ENCODE data around the gene TNNT3.
"Not testable (repeated sequence)": the region's sequence is repeated elsewhere in the genome, so short reads cannot be mapped to it uniquely, and the experiment has no call there.

Gene TNNT3

DNA sequence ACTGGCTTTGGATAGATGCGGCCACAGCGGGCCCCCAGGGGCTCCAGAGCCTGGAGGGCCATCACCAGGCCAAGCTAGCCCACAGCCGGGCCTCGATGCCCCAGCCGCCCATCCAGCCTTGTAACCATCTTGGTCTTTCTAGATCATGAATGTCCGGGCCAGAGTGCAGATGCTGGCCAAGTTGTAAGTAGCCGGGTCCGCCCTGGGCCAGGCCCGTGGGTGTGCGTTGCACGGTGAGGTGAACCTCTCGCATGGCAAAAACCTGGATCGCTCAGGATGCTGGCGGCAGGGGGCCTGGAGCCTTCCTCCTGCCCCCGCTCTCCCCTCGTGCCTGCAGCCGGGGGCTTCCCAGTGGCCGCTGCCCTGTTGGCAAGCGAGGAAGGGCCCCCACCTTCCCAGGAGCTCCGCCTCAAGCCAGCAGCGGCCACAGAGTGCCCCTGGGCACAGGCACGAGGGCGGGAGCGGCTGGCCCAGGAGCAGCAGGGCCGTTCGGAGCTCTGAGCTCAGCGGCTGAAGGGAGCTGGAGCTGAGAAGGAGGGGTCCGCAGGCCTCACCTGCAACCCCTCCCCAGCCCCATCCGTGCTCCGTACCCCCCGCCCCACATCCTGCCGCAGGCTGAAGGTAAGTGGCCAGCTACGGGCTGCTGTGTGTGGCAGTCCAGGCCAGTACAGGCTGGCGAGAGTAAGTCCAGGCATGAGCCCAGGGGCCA lies 16.7 kb downstream of the TNNT3 start:
- DNase-seq = no peak

DNA sequence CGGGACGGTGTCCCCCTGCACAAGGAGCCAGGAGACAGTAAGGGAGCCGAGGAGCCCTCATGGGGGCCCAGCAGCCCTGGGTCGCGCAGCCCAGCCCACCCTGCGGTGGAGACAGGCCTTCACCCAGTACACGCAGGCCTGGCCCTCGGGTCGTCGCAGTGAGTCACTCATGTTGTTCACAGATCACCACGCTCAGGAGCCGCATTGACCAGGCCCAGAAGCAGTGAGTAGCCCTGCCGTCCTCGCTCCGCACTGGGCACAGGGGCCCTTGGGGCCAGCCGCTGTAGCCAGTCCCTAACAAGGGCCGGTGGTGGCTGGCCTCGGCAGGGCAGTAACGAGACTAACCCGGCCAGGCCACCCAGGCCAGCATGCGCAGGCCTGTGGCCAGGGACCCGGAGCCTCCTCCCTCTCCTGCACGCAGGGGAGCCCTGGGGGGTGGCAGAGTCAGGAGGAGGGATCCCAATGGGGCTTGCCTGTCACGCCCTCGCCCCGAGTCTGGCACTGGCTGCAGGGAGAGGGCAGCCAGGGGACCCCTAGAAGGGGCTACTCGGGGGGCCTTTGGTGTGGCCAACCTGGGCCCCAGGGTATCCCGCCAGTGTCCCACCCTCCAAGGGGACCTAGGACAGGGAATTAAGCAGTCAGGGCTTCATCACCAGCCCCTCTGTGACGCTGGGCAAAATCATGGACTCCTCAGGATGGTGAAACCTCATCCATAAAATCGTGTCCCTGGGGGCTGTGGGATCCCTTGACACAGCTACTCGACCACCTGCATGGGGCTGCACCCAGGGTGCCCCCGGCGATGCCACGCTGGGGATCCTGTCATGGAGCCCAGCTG lies 17.5 kb downstream of the TNNT3 start:
- DNase-seq = no peak

- DNase-seq = no peak
Measured at GRCh38 chr11:1937616-1938342, 18.3 kb downstream of the TNNT3 start.

GRCh38 chr11:1938343-1939005 lies 19.0 kb downstream of the TNNT3 start:
- DNase-seq = no peak

GRCh38 chr11:1939006-1939625 lies 19.6 kb downstream of the TNNT3 start:
- no peak for DNase-seq

DNA sequence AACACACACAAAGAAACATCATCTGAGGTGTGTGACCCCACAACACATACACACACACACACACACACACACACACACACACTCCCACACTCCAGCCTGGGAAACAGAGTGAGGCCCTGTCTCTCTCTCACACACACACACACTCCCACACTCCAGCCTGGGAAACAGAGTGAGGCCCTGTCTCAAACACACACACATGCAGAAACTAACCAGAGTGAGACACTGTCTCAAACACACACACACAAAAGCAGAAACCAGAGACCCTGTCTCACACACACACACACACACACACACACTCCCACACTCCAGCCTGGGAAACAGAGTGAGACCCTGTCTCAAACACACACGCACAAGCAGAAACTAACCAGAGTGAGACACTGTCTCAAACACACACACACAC lies 20.3 kb downstream of the TNNT3 start:
- DNase-seq = not testable (repeated sequence)

DNA sequence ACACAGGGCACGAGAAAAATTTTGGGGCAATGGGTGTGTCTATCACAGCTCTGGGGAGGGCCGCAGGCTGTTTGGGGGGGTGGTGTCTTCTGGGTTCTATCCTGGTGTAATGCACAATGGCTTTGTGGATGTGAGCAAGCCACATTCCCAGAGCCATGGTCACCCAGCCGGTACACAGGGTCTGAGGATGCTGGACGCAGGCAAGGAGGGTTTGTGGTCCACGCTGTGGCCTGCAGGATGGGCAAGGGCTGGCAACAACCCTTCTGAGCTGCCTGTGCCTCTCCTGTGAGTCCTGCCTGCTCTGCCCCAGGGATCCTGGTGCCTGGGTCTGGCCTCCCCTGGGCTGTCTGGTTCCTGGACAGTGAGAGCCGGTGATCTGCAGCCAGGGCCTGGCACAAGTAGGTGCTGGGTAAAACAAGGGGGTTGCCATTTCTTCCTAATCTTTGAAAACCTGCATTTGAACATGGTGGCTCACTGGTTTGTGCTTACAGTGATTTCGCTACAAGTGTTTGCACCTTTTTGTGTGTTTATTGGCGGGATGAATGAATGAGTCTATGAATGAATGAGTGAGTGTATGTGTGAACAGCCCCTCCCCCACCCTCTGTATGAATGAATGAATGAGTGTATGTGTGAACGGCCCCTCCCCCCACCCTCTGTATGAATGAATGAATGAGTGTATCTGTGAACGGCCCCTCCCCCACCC lies 23.2 kb downstream of the TNNT3 start:
- no peak for DNase-seq

GRCh38 chr11:1943576-1943975 lies 24.1 kb downstream of the TNNT3 start:
- no peak for DNase-seq

- no peak for DNase-seq
Measured at GRCh38 chr11:1943977-1944376, 24.5 kb downstream of the TNNT3 start.

DNA sequence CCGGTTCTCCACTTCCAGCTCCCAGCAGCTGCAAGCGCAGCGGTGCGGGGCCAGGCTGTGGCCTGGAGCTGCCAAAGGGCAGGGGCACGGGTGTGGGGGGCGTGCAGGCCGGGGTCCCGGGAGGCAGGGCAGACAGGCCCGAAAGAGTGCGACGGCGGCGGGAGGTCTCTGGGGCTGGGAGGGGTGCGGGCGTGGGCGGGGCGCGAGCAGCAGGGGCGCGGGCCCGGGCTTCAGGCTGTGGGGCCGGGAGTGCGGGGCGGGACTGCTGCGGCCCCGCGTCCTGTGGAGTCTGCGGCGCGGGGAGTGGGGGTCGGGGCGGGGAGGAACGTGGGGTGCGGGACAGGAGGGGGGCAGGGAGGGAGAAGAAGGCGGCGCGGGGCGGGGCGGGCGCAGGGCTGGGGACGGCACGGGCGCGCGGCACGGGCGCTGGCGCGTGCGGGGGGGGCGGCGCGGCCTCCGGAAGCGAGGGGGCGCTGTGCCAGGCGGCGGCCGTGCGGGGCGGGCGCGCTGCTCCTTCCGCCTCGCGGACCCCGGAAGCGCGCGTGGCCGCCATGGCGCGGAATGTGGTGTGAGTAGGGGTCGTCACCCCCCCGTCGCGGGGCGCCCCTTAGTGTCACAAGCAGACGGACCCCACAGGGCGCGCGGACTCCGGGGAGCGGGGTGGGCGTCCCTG lies 27.4 kb downstream of the TNNT3 start, which contains the start of gene MRPL23:
Gene MRPL23, plus strand, starts transcription at position 521 of the 673 bp plus-strand sequence. Its CDS starts 31 bp downstream, at position 552.
- no peak for DNase-seq

DNA sequence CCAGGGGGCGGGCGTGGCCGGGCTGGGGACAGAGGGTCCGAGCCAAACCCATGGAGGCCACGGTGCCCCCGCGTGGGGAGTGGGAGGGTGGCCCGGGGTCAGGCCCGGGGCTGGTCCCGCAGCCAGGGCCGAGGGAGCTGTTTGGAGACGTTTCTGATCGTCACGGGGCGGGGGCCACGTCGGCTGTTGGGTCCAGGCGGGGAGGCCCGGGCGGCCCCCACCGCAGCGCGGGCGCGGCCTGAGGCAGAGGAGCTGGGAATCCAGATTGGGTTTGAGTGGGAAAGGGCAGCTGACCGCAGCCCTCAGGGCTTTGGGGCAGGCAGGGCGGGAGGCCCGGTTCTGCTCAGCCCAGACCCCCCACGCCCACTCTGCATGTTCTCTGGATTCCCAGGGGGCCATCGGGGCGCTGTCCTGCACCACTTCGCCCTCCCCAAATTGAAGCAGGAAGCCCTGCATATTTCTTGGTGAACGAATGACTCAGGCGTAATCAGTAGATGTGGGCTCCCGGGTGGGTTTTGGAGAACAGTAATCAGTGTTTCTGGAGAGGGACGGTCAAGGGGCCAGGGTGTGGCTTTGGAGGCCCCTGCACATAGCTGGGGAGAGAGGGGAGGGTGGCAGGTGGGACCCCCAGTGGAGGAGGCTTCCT lies 28.2 kb downstream of the TNNT3 start:
- DNase-seq = no peak

DNA sequence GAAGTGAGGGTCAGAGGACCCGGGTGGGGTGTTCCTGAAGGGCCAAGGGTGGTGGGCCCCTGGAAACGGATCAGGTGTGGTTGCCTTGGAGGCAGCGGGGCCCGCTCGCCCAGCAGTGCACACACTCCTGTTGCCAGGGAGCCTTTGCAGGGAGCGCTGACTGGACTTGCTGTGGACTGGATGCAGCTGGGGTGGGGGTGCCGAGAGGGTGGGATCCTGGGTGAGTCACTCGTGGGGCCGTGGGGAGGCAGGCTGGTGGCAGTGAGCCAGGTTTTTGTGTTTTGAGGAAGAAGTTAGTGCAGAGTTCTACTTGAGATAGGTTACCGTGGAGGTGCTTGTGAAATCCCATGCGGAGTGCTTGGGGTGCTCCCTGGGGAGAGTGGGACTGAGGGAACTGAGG lies 28.9 kb downstream of the TNNT3 start:
- DNase-seq = no peak

DNA sequence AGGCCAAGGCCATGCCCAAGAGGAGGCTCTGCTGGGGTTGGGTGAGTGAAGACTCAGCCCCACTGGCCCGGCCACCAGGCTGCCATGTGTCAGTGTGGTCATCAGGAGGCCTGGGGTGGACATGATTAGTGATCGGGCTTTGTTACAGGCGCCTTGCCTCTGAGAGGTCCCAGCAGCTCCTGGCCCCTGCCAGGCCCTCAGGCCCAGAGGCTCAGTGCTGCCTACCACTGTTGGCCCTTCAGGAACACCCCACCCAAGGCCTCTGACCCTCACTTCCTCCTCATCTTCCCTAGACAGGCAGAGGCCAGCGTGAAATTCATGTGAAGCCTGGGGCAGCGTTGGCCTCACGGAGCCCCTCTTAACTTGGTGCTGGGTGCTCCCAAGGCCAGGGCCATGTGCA lies 29.8 kb downstream of the TNNT3 start:
- DNase-seq = no peak

DNA sequence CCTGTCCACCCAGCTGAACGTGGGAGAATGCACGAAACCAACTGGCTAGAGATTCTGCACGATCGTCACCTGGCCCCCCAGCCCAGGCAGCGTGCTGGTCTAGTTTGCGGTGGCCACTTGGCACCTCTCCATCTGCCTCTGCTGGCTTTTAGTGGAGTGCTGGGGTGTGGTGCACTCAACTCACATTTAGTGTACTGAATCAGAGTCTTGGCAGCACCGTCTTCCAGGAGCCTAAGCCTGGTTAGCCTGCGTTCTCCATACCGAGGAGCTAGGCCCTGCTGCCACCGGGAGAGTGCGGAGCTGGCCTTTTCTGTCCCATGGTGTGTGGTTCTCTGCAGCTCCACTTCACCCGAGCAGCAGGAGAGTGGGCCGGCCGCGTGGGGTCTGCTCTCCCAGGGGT lies 30.4 kb downstream of the TNNT3 start:
- no peak for DNase-seq

DNA sequence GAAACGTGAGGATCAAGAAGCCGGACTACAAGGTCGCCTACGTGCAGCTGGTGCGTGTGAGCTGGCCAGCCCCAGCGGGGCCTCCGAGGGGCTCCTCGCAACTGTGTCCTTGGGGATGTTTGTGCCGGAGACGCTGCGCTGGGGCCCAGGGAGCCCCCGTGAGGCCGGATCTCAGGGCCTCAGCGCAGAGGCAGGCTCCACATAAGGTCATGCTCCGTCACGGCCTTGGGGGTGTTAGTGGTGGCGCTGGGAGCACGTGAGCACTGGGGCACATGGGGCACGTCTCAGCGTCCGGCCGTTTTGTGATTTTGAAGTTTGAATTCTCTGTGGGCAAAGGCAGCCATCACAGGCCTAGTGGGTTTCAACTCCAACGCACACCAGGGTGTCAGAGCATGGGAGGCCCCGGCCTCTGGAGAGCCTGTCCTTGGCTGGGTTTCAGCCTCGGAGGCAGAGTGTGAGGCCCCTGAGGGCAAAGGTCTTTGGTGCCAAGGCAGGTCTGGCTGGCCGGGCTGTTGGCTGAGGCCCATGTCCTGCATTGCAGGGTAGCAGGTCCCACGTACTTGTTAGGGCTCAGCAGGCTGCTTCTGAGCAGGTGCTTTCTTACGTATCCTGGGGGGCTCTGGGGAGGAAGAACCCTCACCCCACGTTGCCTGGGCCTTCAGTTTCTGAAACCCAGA lies 33.4 kb downstream of the TNNT3 start:
- DNase-seq = no peak

DNA sequence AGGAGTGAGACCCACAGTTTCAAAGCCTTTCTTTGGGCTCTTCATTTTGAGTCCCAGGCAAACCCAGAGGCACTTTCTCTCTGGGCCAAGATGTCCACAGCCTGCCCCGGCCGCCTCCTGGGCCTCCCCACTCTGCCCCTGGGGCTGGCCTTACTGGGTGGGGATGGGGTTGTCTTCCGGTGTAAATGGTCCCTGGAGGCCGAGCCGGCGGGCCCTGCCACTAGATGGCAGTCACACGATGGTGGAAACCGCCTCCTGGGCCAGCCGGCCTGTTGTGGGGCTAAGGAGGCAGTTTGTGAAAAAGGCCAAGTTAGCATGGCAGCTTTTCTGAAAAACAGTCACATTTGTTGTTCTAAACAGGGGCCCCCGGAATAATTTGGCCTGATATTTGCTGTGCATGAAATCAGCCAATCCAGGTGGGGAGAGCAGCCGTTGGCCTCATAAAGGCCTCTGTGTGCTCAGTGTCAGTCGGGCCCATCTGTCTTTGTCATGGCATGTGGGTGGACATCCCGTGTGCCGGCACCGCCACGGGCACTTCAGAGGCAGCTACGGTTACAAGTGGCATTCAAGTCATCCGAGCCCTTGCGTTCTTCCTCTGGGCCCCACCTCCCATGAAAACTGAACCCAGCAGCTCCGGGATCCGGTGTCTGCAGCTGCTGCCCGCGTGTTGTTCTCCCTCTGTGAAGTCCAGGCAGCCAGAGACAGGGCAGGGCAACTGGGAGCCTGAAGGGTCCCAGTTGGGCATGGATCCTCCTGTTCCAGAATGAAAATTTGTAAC lies 34.2 kb downstream of the TNNT3 start:
- no peak for DNase-seq

DNA sequence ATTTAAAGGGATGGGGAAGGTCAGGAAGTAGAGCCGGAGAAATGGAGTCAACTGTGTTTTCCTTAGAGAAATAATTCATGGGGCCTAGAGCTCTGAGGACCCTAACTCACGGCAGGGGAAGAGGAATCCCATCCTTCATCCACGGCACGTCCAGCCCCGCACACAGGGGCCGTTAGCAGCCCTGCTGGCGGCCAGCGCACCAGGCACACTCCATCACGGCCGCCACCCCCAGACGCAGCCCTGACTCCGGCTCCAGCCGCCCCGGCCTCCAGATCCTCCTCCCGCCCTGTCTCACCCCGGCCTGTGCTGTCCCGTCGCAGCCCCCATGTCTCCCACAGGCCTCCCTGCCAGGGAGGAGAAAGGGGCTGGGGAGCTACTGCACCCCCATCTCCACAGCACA lies 38.9 kb downstream of the TNNT3 start:
- DNase-seq = no peak

DNA sequence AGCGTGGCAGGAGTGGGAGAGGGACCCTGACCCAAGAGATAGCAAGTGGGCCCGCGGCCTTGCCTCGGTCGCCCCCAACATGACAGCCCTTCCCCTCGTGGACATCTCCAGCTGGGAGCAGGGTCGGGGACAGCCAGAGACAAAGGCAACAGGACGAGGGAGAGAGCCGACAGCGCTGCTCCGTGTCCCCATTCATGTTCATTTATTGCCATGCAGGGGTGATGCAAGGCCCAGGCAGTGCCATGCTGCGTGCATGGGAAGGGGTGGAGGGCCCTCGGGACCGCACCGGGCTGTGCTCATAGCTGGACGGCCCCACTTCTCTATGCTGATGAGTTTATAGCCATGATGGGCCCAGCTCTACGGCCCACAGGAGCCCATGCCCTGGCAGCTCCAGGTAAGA lies 40.3 kb downstream of the TNNT3 start:
- no peak for DNase-seq

DNA sequence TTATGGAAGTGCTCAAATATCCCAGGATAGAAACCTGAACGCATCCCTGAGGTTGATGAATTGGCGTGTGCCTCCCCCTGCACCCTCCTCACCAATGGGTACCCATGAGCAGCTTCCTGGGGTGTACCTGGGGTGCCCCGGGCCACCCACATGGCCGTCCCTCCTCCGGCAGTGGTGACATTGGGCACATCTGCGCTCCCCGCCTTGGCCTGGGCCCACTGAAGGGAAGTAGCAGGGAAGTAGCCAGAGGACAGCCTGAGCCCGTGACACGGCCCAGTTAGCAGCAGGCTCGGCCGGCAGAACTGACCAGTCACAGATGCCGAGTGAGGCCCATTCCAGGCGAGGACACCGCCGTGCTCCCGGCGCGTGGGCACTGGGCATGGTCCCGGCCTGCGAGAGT lies 44.4 kb downstream of the TNNT3 start:
- DNase-seq = no peak
